Measurements from ENCODE around the gene PIN1.

PIN1 gene

DNA sequence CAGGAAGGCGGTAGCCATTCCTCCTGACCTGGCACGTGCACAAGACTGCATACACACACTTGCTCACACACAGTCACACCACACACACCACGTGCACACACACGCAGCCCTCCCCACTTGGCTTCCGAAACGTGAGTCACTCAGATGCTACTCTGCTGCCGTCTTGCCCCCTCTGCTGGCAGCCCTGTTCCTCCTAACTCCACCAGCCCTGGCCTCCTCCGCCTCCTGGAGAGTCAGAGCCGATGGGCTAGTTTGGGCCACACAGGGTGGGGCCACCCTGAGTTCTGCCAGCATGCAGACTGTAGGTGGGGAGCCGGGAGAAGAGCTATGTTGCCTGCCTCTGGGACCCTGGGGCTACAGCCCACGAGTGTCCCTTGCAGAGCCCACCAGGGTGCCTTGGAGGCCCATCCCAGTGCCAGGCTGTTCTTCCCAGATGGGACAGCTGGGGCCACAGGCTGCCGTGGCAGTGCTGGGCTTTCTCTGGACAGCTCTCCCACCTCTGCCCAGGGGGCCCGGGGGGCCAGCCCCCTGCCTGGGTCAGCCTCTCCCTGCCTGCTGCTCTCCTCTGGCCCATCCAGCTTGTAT is 12.1 kb downstream of the PIN1 start:
- Histone ChIP-seq H3K27ac (ENCODE audit: low read length) (no peak overlapping the region), H3K27me3 (ENCODE audit: control insufficient read depth, insufficient read depth, low read length) (no peaks in the 10 kb centered on the region), H3K4me1 (ENCODE audit: control insufficient read depth, low read depth, low read length) (no peaks in the 10 kb centered on the region), H3K4me3 (ENCODE audit: low read length) (no peak overlapping the region), H3K9ac (ENCODE audit: low read length) (no peak overlapping the region), H3K9me3 (ENCODE audit: control insufficient read depth, low read depth, low read length) (no peaks in the 10 kb centered on the region), H3K36me3 (ENCODE audit: control insufficient read depth, low read depth, low read length) (peaks cover 25% of the 10 kb centered on the region)

DNA sequence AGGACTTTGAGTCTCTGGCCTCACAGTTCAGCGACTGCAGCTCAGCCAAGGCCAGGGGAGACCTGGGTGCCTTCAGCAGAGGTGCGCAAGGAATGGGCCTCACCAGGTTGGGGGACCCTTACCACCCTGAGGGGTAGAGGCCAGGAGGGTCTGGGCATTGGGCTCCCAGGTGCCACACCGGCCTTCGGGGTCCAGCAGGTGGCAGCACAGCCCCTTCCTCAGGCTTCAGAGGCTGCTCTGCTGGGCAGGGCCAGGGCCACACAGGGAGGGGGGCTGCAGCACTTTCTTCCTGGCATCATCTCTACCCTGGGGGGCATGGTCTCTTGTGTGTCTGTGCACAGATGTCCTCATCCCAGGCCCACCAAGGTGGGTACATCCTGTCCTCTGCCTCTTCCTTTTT is 12.9 kb downstream of the PIN1 start:
- Histone ChIP-seq H3K9me3 (ENCODE audit: control insufficient read depth, low read depth, low read length) (no peaks in the 10 kb centered on the region), H3K4me1 (ENCODE audit: control insufficient read depth, low read depth, low read length) (no peaks in the 10 kb centered on the region), H3K27ac (ENCODE audit: low read length) (no peak overlapping the region), H3K27me3 (ENCODE audit: control insufficient read depth, insufficient read depth, low read length) (no peaks in the 10 kb centered on the region), H3K36me3 (ENCODE audit: control insufficient read depth, low read depth, low read length) (peaks cover 17% of the 10 kb centered on the region), H3K9ac (ENCODE audit: low read length) (no peak overlapping the region), H3K4me3 (ENCODE audit: low read length) (no peak overlapping the region)

DNA sequence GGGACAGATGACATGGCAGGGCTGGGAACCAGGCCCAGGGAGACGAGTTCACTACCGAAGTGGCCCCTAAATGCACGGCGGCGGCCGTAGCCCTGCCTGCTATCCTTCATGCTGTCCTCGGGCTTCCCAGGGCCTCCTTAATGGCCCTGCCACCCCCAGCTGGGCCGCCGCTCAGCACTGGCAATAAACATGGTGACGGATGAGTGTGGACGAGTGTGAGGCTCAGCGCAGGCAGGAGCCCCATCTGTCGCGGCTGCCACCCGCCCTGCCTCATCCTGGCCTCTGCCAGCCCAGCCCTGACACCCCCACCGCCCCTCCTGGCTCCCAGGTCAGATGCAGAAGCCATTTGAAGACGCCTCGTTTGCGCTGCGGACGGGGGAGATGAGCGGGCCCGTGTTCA is 13.6 kb downstream of the PIN1 start:
- Histone ChIP-seq H3K9ac (ENCODE audit: low read length) (no peak overlapping the region), H3K27me3 (ENCODE audit: control insufficient read depth, insufficient read depth, low read length) (no peaks in the 10 kb centered on the region), H3K9me3 (ENCODE audit: control insufficient read depth, low read depth, low read length) (no peaks in the 10 kb centered on the region), H3K36me3 (ENCODE audit: control insufficient read depth, low read depth, low read length) (peaks cover 12% of the 10 kb centered on the region), H3K27ac (ENCODE audit: low read length) (no peak overlapping the region), H3K4me1 (ENCODE audit: control insufficient read depth, low read depth, low read length) (no peaks in the 10 kb centered on the region), H3K4me3 (ENCODE audit: low read length) (no peak overlapping the region)

DNA sequence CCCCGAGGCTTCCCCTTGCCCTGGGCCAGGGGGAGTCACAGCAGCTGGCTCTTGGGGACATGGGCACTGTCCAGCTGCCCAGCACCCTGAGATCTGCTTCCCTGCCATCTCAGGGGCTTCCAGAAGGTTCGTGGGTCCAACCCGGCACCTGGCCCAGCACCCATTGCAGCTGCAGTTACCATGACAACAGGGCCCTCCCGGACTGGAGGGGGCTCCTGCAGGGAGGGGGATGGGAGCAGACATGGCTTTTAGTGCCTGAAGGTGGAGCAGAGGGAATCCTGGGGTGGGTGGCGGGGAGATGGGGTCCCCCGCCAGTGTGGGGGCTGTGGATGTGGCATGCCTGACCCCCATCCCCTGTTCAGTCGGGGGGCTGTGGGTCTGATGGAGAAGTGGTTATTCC is 14.7 kb downstream of the PIN1 start:
- H3K4me3 ChIP-seq (ENCODE audit: low read length) = no peak overlapping the region
- H3K27ac ChIP-seq (ENCODE audit: low read length) = no peak overlapping the region
- no peak overlapping the region for H3K9ac ChIP-seq (ENCODE audit: low read length)
- no peaks in the 10 kb centered on the region for H3K27me3 ChIP-seq (ENCODE audit: control insufficient read depth, insufficient read depth, low read length)
- no peaks in the 10 kb centered on the region for H3K9me3 ChIP-seq (ENCODE audit: control insufficient read depth, low read depth, low read length)
- H3K36me3 ChIP-seq (ENCODE audit: control insufficient read depth, low read depth, low read length) = peaks cover 9% of the 10 kb centered on the region
- H3K4me1 ChIP-seq (ENCODE audit: control insufficient read depth, low read depth, low read length) = no peaks in the 10 kb centered on the region

DNA sequence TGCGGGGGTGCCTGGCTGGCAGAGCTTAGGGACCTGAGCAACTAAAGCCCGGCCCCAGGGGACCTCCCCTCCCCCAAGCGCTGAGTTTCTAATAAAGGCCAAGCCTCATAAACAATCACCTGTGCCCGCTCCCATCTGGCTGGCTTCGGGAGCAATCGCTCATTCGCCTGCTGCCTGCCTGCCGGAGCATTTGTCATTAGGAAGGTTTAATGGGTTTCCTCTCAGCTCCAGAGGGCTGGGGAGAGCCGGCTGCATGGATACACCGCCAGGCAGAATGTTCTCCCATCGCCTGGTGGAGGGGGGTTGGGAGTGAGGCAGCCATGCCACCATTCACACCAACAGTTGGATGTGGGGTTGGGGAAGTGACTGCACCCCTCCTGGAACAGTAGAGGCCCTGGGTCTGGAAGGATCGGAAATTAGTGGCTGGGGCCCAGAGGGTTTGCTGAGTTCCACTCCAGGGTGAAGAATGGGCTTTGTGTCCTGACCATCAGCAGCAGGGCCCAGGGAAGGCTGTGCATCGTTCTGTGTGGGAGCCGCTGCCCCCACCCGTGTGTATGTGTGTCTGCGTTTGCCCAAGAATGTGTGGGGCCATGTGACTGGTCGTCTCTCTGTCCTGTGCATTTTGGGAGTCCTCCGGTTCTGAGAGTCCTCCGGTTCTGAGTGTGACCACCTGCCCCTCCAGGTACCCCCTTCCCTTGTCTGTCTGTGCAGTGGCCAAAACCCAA is 15.3 kb downstream of the PIN1 start:
- Histone ChIP-seq H3K4me1 (ENCODE audit: control insufficient read depth, low read depth, low read length) (no peaks in the 10 kb centered on the region), H3K4me3 (ENCODE audit: low read length) (no peak overlapping the region), H3K9me3 (ENCODE audit: control insufficient read depth, low read depth, low read length) (no peaks in the 10 kb centered on the region), H3K27me3 (ENCODE audit: control insufficient read depth, insufficient read depth, low read length) (no peaks in the 10 kb centered on the region), H3K36me3 (ENCODE audit: control insufficient read depth, low read depth, low read length) (peaks cover 5% of the 10 kb centered on the region), H3K9ac (ENCODE audit: low read length) (no peak overlapping the region), H3K27ac (ENCODE audit: low read length) (no peak overlapping the region)

DNA sequence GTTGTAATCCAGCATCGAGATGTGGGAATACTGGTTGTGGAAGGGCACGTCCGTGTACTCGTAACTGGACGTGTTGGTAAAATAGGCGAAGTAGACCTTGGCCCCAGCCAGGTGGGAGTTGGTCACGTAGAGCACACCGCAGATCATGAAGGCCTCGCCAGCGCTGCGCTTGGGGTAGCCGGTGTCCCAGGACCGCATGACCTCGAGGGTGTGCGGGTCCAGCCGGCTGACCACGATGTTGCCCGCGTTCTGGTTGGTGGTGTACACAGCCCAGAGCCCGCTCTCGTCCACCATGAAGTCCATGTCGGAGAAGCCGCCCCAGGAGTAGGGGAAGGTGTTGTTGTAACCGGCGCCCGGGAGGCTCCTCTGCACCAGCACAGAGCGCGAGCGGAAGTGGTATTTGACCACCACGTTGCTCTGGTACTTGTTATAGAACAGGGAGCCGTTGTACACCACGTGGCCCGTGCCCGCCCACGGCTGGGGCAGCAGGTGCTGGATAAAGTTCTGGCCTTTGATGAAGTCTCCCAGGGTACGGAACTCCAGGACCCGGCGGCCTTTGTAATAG is 19.2 kb downstream of the PIN1 start:
- no peak overlapping the region for H3K9ac ChIP-seq (ENCODE audit: low read length)
- no peak overlapping the region for H3K27ac ChIP-seq (ENCODE audit: low read length)
- peaks cover 16% of the 10 kb centered on the region for H3K36me3 ChIP-seq (ENCODE audit: control insufficient read depth, low read depth, low read length)
- H3K9me3 ChIP-seq (ENCODE audit: control insufficient read depth, low read depth, low read length) = no peaks in the 10 kb centered on the region
- no peak overlapping the region for H3K4me3 ChIP-seq (ENCODE audit: low read length)
- H3K4me1 ChIP-seq (ENCODE audit: control insufficient read depth, low read depth, low read length) = no peaks in the 10 kb centered on the region
- no peaks in the 10 kb centered on the region for H3K27me3 ChIP-seq (ENCODE audit: control insufficient read depth, insufficient read depth, low read length)

DNA sequence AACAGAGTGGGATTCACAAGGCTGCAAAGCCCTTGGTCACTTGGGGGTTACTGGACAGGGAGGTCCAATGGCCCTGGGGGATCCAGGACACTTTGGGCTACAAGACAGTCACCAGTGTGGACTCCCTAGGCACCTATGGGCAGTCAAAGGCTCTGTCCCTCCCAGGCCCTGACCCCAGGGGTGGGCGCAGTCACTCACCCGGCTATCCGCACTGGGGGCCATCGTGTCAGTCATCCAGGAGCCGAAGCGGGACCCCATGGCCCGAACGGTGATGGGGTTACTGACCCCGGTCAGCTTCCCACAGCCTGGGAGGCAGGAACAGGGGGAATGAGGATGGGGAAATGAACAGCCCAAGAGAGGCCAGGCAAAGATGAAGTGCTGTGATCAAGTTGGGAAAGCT is 21.5 kb downstream of the PIN1 start:
- Histone ChIP-seq H3K36me3 (ENCODE audit: control insufficient read depth, low read depth, low read length) (peaks cover 16% of the 10 kb centered on the region), H3K9ac (ENCODE audit: low read length) (no peak overlapping the region), H3K9me3 (ENCODE audit: control insufficient read depth, low read depth, low read length) (no peaks in the 10 kb centered on the region), H3K4me1 (ENCODE audit: control insufficient read depth, low read depth, low read length) (no peaks in the 10 kb centered on the region), H3K27ac (ENCODE audit: low read length) (no peak overlapping the region), H3K27me3 (ENCODE audit: control insufficient read depth, insufficient read depth, low read length) (no peaks in the 10 kb centered on the region), H3K4me3 (ENCODE audit: low read length) (no peak overlapping the region)

DNA sequence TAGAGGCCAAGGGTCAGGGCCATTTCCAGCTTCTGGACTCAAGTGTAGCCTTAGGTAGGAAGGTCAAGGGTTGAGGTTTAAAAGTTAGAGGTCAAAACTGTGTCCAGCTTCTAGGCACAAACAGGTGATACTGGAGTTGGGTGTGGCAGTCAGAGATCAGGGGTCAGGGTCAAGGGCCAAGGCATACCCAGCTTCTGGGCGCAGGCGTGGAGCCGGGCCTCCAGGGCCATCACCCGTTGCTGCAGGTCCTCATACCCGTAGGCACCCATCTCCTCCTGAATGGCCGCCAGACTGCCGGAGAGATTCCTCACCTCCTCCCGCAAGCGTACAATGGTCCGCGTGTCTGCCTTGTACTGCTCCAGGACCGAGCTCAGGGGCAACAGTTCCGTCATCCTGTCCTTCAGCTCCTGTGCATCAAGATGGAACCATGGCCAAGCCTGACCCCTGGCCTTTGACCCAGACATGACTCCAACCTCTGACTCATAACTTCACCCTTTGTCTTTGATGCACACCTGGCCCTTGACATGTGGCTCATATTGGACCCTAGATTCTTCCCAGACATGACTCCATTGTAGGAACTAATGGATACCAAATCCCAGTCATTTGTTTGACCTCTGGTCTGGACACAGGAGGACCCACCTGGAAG is 22.1 kb downstream of the PIN1 start:
- Histone ChIP-seq H3K27me3 (ENCODE audit: control insufficient read depth, insufficient read depth, low read length) (no peaks in the 10 kb centered on the region), H3K9me3 (ENCODE audit: control insufficient read depth, low read depth, low read length) (no peaks in the 10 kb centered on the region), H3K4me1 (ENCODE audit: control insufficient read depth, low read depth, low read length) (no peaks in the 10 kb centered on the region), H3K9ac (ENCODE audit: low read length) (no peak overlapping the region), H3K36me3 (ENCODE audit: control insufficient read depth, low read depth, low read length) (peaks cover 16% of the 10 kb centered on the region), H3K27ac (ENCODE audit: low read length) (no peak overlapping the region), H3K4me3 (ENCODE audit: low read length) (no peak overlapping the region)

DNA sequence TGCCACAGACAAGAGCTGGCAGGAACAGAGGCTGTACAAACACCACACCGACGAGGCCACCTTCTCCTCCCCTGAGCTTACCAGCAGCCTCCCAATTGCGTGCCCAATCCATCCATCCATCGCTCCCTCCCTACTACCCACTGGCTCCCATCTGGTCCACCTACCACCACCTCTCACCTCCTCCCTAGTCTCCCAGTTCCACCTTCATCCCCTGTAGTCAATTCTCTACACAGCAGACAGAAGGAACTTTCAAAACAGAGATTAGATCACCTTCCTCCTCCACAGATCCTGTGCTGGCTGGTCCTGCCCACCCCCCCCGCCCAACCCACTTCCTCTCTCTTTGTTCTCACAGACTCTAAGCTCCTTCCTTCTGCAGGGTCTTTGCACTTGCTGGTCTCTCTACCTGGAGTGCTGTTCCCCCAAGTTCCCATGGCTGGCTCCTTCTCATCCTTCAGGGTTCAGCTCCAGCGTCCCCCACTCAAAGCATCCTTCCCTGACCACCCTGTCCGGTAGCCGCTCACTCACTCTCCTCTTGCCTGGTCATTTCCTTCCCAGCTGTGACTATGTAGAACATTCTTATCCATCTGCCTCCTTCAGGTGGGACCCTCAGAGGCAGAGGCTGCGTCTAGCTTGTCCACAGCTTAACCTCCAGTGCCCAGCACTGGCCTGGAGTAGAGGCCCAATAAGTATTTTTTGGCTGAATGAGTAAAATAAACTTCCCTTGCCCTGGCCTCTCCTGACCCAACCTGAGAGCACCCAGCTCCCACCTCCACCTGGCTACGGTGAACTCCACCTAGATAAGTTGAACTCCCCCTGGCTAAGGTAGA is 23.0 kb downstream of the PIN1 start:
- Histone ChIP-seq H3K9me3 (ENCODE audit: control insufficient read depth, low read depth, low read length) (no peaks in the 10 kb centered on the region), H3K9ac (ENCODE audit: low read length) (no peak overlapping the region), H3K4me3 (ENCODE audit: low read length) (no peak overlapping the region), H3K27ac (ENCODE audit: low read length) (no peak overlapping the region), H3K36me3 (ENCODE audit: control insufficient read depth, low read depth, low read length) (peaks cover 16% of the 10 kb centered on the region), H3K27me3 (ENCODE audit: control insufficient read depth, insufficient read depth, low read length) (no peaks in the 10 kb centered on the region), H3K4me1 (ENCODE audit: control insufficient read depth, low read depth, low read length) (no peaks in the 10 kb centered on the region)

DNA sequence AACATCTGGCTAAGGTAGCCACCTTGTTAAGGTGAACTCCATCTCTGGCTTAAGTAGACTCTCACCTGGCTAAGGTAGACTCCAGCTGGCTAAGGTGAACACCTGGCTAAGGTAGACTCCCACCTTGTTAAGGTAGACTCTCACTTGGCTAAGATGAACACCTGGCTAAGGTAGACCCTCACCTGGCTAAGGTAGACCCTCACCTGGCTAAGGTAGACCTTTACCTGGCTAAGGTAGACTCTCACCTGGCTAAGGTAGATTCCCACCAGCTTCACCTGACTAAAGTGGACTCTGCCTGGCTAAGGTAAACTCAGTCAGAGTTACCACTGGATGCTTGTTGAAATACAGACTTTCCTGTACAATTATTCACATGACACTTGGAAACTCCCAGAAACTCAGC is 23.6 kb downstream of the PIN1 start:
- no peak overlapping the region for H3K27ac ChIP-seq (ENCODE audit: low read length)
- H3K36me3 ChIP-seq (ENCODE audit: control insufficient read depth, low read depth, low read length) = peaks cover 16% of the 10 kb centered on the region
- no peaks in the 10 kb centered on the region for H3K27me3 ChIP-seq (ENCODE audit: control insufficient read depth, insufficient read depth, low read length)
- H3K9me3 ChIP-seq (ENCODE audit: control insufficient read depth, low read depth, low read length) = no peaks in the 10 kb centered on the region
- no peak overlapping the region for H3K9ac ChIP-seq (ENCODE audit: low read length)
- H3K4me1 ChIP-seq (ENCODE audit: control insufficient read depth, low read depth, low read length) = no peaks in the 10 kb centered on the region
- H3K4me3 ChIP-seq (ENCODE audit: low read length) = no peak overlapping the region

DNA sequence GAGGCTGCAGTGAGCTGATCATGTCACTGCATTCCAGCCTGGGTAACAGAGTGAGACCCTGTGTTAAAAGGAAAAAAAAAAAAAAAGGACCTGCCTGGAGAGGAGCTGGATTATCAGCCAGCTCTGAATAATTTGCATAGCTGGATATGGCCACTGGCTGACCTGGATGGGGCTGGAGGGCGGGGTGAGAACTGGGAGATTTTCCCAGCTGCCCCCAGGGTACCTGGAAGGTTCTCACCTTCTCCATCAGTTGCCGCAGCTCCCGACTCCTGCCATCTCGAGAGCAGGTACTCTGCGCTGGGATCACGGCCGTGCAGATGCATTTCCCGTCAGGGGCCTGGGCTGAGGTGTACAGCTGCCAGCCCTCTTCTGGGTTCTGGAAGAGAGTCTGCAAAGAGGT is 25.3 kb downstream of the PIN1 start:
- Histone ChIP-seq H3K27me3 (ENCODE audit: control insufficient read depth, insufficient read depth, low read length) (no peaks in the 10 kb centered on the region), H3K9me3 (ENCODE audit: control insufficient read depth, low read depth, low read length) (no peaks in the 10 kb centered on the region), H3K4me3 (ENCODE audit: low read length) (no peak overlapping the region), H3K4me1 (ENCODE audit: control insufficient read depth, low read depth, low read length) (no peaks in the 10 kb centered on the region), H3K27ac (ENCODE audit: low read length) (no peak overlapping the region), H3K36me3 (ENCODE audit: control insufficient read depth, low read depth, low read length) (peaks cover 10% of the 10 kb centered on the region), H3K9ac (ENCODE audit: low read length) (no peak overlapping the region)
